HFF-Myc (cell line): Measurements from ENCODE around the gene TTLL3.

Experiments
- DNase-seq: peaks from one replicate; pipeline ENCODE4 v3.0.0-alpha.2; 2011; ENCODE audit warnings: low read depth; ENCODE audit errors: extremely low read depth
- H3K4me3 ChIP-seq: replicated peaks from 2 replicates; pipeline ENCODE4 v1.5.1; 2011; ENCODE audit warnings: low read depth, mild to moderate bottlenecking, control low read depth, low read length
- TF ChIP-seq, protein P1 (sequence below): IDR thresholded peaks from 2 replicates; pipeline ENCODE4 v1.5.1; 2012; ENCODE audit warnings: mild to moderate bottlenecking, low read depth, low read length, control low read depth; ENCODE audit errors: missing control alignments

Gene TTLL3

GRCh38 chr3:9806688-9807589 lies 3.1 kb upstream of the TTLL3 start:
- H3K4me3 ChIP-seq: no peak overlapping the region
- TF ChIP-seq, protein P1, sequence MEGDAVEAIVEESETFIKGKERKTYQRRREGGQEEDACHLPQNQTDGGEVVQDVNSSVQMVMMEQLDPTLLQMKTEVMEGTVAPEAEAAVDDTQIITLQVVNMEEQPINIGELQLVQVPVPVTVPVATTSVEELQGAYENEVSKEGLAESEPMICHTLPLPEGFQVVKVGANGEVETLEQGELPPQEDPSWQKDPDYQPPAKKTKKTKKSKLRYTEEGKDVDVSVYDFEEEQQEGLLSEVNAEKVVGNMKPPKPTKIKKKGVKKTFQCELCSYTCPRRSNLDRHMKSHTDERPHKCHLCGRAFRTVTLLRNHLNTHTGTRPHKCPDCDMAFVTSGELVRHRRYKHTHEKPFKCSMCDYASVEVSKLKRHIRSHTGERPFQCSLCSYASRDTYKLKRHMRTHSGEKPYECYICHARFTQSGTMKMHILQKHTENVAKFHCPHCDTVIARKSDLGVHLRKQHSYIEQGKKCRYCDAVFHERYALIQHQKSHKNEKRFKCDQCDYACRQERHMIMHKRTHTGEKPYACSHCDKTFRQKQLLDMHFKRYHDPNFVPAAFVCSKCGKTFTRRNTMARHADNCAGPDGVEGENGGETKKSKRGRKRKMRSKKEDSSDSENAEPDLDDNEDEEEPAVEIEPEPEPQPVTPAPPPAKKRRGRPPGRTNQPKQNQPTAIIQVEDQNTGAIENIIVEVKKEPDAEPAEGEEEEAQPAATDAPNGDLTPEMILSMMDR: no peak
- no peak for DNase-seq

DNA sequence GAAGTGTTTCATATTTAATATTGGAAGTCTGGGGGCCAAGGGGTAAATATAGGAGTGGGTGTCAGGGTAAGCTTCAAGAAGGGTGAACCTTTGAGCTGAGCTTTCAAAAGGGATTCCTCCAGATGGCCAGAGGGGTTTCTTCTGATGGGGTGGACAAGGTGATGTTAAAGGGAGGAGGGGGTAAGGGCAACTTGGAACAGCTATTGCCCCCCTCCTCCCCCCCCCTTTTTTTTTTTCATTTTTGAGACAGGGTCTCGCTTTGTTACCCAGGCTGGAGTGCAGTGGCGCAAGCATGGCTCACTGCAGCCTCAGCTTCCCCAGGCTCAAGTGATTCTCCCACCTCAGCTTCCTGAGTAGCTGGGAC lies 2.1 kb upstream of the TTLL3 start:
- TF ChIP-seq, protein P1: no peak
- no peak for DNase-seq
- no peak overlapping the region for H3K4me3 ChIP-seq

DNA sequence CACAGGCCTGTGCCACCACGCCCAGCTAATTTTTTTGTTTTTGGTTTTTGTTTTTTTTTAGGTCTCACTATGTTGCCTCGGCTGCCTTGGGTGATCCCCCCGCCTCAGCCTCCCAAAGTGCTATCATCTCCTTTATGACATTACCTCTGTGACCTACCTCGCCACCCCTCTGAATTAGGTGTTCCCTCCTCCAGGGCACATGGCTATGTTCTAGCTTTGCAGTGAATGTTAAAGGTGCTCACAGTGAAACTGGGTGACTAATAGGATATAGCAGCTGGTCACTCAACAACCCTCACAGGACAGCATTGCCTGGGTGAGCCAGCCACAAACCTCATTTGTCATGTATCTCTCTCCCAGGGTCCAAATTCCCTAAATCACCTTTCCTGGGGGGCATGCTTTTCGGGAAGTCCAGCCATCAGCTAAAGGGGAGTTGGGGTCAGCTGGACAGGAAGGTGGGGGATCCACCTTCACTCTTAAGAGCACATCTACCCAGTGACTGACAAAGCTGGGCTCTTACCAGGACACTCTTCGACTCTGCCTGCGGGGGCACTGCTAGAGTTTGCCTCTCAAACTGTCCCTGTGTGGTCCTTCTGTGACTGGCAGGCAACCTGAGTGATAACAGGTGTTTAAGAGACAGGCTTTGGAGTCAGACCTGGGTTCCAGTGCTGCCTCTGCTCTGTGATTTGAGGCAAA lies 1.6 kb upstream of the TTLL3 start:
- no peak overlapping the region for H3K4me3 ChIP-seq
- TF ChIP-seq, protein P1: no peak
- DNase-seq: peak; percentile 21

GRCh38 chr3:9809239-9809614 lies 835 bp upstream of the TTLL3 start:
- TF ChIP-seq, protein P1: no peak
- peak overlapping the region; percentile 46 for H3K4me3 ChIP-seq
- no peak for DNase-seq

DNA sequence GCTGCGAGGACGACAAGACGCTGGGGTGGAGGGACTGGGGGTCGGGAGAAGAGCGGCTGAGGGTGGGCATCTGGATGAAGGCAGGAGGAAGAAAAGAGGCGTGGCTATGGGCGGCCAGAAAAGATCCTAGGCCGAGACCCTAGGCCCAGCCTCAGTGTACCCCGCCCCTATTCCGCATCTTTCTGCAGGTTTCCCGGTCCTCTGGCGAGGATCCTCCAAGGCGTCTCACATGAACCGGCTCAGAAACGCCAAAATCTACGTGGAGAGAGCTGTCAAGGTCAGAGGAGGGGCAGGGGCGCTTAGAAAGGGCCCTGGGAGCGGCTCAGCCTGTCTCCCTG lies 340 bp downstream of the TTLL3 start:
- no peak for DNase-seq
- H3K4me3 ChIP-seq: peak overlapping the region; percentile 46
- TF ChIP-seq, protein P1: no peak

DNA sequence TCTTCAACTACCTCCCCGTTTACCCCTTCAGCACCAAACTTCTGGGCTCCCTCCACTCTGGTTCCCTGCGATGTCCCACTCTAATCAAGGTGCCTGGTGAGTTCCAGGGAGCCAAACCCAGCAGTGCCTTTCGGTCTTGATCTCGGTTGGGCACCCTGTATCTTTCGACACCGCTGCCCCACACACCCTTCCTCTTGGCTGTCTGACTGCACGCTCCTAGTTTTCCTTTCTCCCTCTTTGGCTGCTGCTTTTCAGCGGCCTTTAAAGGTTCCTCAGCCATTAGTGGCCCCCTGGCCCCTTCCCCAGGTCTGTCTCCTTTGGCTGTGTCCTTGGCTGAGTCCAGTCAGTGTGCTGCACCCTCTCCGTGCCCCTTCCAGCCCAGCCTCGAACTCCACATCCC lies 784 bp downstream of the TTLL3 start:
- no peak for DNase-seq
- TF ChIP-seq, protein P1: no peak
- H3K4me3 ChIP-seq: peak overlapping the region; percentile 46; the same call in 1 of the 2 replicates
